Gastroesophageal sphincter (tissue), 4 donors: ENCODE measurements around the gene SETBP1. TPM values are rescaled to one million over a fixed set of nuclear protein-coding genes. Genes with fewer than 3 reads are reported as not detected.
A peak's percentile ranks its signal among the peaks of the same experiment; 100 is the strongest.

Experiments
- ATAC-seq: fragments of 150-250 bp; one replicate; pipeline ENCODE4 v1.9.1; 2016; ENCODE audit warnings: mild to moderate bottlenecking, moderate library complexity
- H3K27ac ChIP-seq, 4 donors: fragments of 200-600 bp; sonication (generic) in 3 of 4; 1 replicate in 3 of 4; 2 replicates in 1 of 4; pipeline ENCODE4 v1.5.1; 2016 to 2019
- H3K27me3 ChIP-seq: fragments of 200-600 bp; sonication (generic); one replicate; pipeline ENCODE4 v1.5.1; 2019
- H3K36me3 ChIP-seq, 2 donors: fragments of 200-600 bp; sonication (generic); one replicate each; pipeline ENCODE4 v1.5.1; 2019; ENCODE audit warnings: control low read depth in 1 of 2
- H3K4me1 ChIP-seq, 3 donors: fragments of 200-600 bp; sonication (generic); 1 replicate in 2 of 3; 2 replicates in 1 of 3; pipeline ENCODE4 v1.5.1; 2016 to 2019; ENCODE audit warnings: control low read depth in 2 of 3
- H3K4me3 ChIP-seq, 2 donors: fragments of 200-600 bp; sonication (generic); one replicate each; pipeline ENCODE4 v1.5.1; 2019; ENCODE audit warnings: mild to moderate bottlenecking in 1 of 2, moderate library complexity in 1 of 2
- H3K9me3 ChIP-seq, 3 donors: fragments of 200-600 bp; sonication (generic); one replicate each; pipeline ENCODE4 v1.5.1; 2017 to 2019; ENCODE audit warnings: control low read depth in 2 of 3
- EP300 ChIP-seq: sonication (generic); formaldehyde crosslinking; IDR thresholded peaks from one replicate; pipeline ENCODE4 v1.6.1; 2017; ENCODE audit warnings: antibody characterized with exemption, mild to moderate bottlenecking
- POLR2A ChIP-seq, 2 donors: fragments of 450-650 bp; IDR thresholded peaks; one replicate each; pipeline ENCODE4 v1.6.1; 2017; ENCODE audit warnings: antibody characterized with exemption in 2 of 2, mild to moderate bottlenecking in 2 of 2, moderate library complexity in 1 of 2
- POLR2AphosphoS5 ChIP-seq: sonication (generic); formaldehyde crosslinking; IDR thresholded peaks from one replicate; pipeline ENCODE4 v1.6.1; 2017; ENCODE audit warnings: antibody characterized with exemption
- WGBS, 2 donors: methylation state at CpG; one replicate each; pipeline ENCODE4 v1.1.5; 2018; ENCODE audit warnings: low coverage in 1 of 2; 5-methylcytosine and 5-hydroxymethylcytosine counted together
- total RNA-seq, 4 donors: library from RNA; depleted of rRNA; stranded (reverse); fragments of >200 nt; gene quantifications; one replicate each; pipeline ENCODE4 v1.1.0, GENCODE V29; 2016
- TF ChIP-seq, protein P1 (sequence below), 4 experiments: fragments of 200-600 bp in 2 of 4; fragments of 450-650 bp in 2 of 4; sonication (generic) in 1 of 4; IDR thresholded peaks; one replicate each; pipeline ENCODE4 v1.5.1; 2017 to 2019; ENCODE audit warnings: antibody characterized with exemption in 4 of 4, mild to moderate bottlenecking in 2 of 4, moderate library complexity in 2 of 4

Gene SETBP1
- total RNA-seq, 4 donors from 2014 or later = 42.5 to 87.6 (median 67.8) TPM

DNA sequence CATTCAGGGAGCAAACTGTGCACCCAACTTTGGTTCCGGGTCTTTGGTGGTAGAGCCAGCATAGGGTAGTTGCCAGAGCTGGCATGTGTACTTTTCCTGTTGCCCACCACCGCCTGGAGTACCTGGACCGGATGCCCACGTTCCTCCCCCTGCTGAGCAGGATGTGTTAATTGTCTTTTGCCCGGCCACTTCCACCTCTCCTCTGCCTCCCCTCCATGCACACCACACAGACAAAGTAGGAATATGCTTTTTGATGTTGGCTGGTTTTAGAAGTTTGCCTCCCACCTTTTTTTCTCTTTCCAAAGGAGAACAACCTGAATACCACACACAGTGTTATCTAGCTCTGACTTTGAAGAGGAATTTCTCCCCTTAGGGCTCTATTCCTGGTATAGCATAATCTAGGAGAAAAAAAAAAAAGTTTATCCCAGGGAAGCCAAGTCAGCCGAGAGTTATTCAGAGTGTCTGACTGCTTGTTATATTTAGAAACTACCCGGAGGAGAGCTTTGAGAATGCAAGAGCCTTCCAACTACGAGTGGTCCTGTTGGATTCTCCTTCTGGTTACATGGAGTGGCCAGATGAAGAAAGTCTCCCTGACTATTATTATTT, 111.9 kb downstream of the SETBP1 start:
- ATAC-seq = peak; percentile 52
- Histone ChIP-seq H3K9me3 (no peaks in the 10 kb centered on the region), H3K36me3 (no peaks in the 10 kb centered on the region), H3K27me3 (no peaks in the 10 kb centered on the region), H3K4me3 (no peak overlapping the region), H3K27ac (peak overlapping the region; percentile 79 to 93 (median 88)), H3K4me1 (peaks cover 30 to 81% (median 36%) of the 10 kb centered on the region in 3 donors)
- TF ChIP-seq, protein P1, sequence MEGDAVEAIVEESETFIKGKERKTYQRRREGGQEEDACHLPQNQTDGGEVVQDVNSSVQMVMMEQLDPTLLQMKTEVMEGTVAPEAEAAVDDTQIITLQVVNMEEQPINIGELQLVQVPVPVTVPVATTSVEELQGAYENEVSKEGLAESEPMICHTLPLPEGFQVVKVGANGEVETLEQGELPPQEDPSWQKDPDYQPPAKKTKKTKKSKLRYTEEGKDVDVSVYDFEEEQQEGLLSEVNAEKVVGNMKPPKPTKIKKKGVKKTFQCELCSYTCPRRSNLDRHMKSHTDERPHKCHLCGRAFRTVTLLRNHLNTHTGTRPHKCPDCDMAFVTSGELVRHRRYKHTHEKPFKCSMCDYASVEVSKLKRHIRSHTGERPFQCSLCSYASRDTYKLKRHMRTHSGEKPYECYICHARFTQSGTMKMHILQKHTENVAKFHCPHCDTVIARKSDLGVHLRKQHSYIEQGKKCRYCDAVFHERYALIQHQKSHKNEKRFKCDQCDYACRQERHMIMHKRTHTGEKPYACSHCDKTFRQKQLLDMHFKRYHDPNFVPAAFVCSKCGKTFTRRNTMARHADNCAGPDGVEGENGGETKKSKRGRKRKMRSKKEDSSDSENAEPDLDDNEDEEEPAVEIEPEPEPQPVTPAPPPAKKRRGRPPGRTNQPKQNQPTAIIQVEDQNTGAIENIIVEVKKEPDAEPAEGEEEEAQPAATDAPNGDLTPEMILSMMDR (IDR thresholded peaks at IDR 0.05) = peak in 1 of 4 experiments; percentile 6
- no peak for TF ChIP-seq POLR2A (IDR thresholded peaks at IDR 0.05)
- peak; percentile 40 for TF ChIP-seq POLR2AphosphoS5
- TF ChIP-seq EP300 = no peak
- WGBS, 2 donors = 23% methylated on average over 7 to 8 of the region's 8 CpGs

DNA sequence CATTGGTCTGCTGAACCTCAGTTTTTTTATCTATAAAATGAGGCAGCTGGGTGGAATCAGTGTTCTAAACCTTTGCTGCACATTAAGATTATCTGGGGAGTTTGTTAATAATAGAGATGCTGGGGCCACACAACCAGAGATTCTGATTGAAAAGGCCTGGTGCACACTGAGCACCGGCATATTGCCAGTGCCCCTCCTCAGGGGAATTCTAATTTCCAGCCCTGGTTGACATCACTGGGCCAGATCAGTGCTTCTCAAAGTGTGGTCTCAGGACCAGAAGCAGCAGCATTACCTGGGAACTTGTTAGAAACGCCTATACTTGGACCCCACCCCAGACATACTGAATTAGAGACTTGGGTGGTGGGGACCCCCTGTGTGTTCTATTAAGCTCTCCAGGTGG, 112.5 kb downstream of the SETBP1 start:
- Histone ChIP-seq H3K27ac (peak overlapping the region; percentile 79 to 93 (median 88)), H3K4me1 (peaks cover 30 to 78% (median 36%) of the 10 kb centered on the region in 3 donors), H3K9me3 (no peaks in the 10 kb centered on the region), H3K27me3 (no peaks in the 10 kb centered on the region), H3K36me3 (no peaks in the 10 kb centered on the region), H3K4me3 (no peak overlapping the region)
- WGBS, 2 donors = 44 to 100% methylated on average over 1 to 2 of the region's 2 CpGs
- TF ChIP-seq EP300 = no peak
- TF ChIP-seq POLR2A (IDR thresholded peaks at IDR 0.05) = no peak
- TF ChIP-seq, protein P1 (IDR thresholded peaks at IDR 0.05) = no peak
- TF ChIP-seq POLR2AphosphoS5 = no peak
- ATAC-seq = no peak

DNA sequence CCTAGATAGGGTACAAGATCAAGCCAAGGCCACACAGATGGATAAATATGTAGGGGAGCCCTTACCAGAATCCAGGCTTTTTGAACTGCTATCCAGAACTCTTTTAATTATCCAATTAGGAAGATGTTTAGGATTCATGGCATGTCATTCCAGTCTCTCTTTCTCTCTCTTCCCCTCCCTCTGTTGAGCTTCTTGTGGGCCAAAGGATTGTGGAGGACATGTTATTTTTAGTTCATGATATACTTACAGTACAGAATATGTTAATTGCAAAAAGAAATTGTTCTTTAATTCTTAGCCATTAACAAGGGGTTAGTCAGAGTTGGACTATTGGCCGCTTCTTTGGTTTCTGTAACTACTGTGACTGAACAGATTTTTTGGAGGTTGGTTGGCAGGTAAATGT, 113.0 kb downstream of the SETBP1 start:
- TF ChIP-seq EP300 = no peak
- no peak for TF ChIP-seq POLR2A (IDR thresholded peaks at IDR 0.05)
- TF ChIP-seq, protein P1 (IDR thresholded peaks at IDR 0.05) = no peak
- no peak for TF ChIP-seq POLR2AphosphoS5
- H3K4me1 ChIP-seq = peaks cover 30 to 77% (median 36%) of the 10 kb centered on the region in 3 donors
- peak overlapping the region; percentile 79 to 93 (median 88) for H3K27ac ChIP-seq
- WGBS, 2 donors = 67 to 71% methylated on average over 1 of the region's 1 CpG
- no peaks in the 10 kb centered on the region for H3K36me3 ChIP-seq
- H3K4me3 ChIP-seq = no peak overlapping the region
- no peaks in the 10 kb centered on the region for H3K27me3 ChIP-seq
- no peak for ATAC-seq
- H3K9me3 ChIP-seq = no peaks in the 10 kb centered on the region

DNA sequence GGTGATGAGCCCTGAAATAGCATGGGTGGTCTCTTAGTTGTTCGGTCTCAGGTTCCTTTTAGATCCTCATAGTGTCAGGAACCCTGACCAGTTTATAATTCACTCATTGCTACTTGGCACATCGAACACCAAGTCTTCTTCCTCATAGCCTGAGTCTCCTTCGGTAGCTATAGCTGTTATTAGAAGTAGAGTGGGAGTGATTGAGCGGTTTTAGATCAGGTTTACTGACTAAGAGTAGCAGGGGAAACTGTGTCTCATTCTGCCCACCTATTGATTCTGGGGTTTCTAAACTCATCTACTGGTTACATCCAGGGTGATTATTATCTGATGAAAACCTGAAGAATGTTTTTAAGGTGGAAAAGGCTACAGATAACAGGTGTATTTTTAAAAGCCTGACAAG, 114.6 kb downstream of the SETBP1 start:
- peak overlapping the region in 1 of 4 donors; percentile 79 for H3K27ac ChIP-seq
- 92 to 100% methylated on average over 4 of the region's 4 CpGs for WGBS, 2 donors
- H3K4me3 ChIP-seq = no peak overlapping the region
- H3K4me1 ChIP-seq = peaks cover 22 to 77% (median 24%) of the 10 kb centered on the region in 3 donors
- no peak for ATAC-seq
- H3K27me3 ChIP-seq = no peaks in the 10 kb centered on the region
- no peaks in the 10 kb centered on the region for H3K9me3 ChIP-seq
- no peak for TF ChIP-seq POLR2AphosphoS5
- TF ChIP-seq, protein P1 (IDR thresholded peaks at IDR 0.05) = no peak
- TF ChIP-seq POLR2A (IDR thresholded peaks at IDR 0.05) = no peak
- TF ChIP-seq EP300 = no peak
- H3K36me3 ChIP-seq = peaks cover 0 to 4% of the 10 kb centered on the region in 2 donors
